HepG2 (cell line): ENCODE results near the gene ALDH3B2. TPM values are rescaled to one million over a fixed set of nuclear protein-coding genes. Genes with fewer than 3 reads are reported as not detected.

ENCODE experiments used
- ATAC-seq: fragments of 200-7000 bp; cut with Tn5 transposase; 3 replicates; pipeline ENCODE4 v1.9.1; 2020; ENCODE audit warnings: mild to moderate bottlenecking, moderate library complexity
- BruUV-seq: library from RNA; stranded (reverse); fragments of 400-500 nt; replicated peaks from 2 replicates; lab custom pipeline; 2021; lab: Mats Ljungman, UMichigan
- CTCF ChIA-PET: fragments of 300-600 bp; formaldehyde crosslinking; extraction: SDS; loops from one replicate; lab custom pipeline; 2021; ENCODE audit warnings: low total read pairs, inconsistent platforms, low intra/inter-chr PET ratio; lab: Yijun Ruan, JAX
- POLR2A ChIA-PET: fragments of 350-600 bp; sonication (Branson Sonifier 250); formaldehyde crosslinking; loops from one replicate; lab custom pipeline; 2020; ENCODE audit warnings: antibody characterized with exemption, inconsistent platforms; lab: Yijun Ruan, JAX
- DNase-seq: peaks from one replicate; pipeline ENCODE4 v3.0.0-alpha.2; 2015; ENCODE audit warnings: low spot score
- FAIRE-seq: peaks from 3 replicates; lab custom pipeline; 2011; peaks lifted over from hg19 to GRCh38; lab: Jason Lieb, UNC
- H2AFZ ChIP-seq: one replicate; pipeline ENCODE4 v1.6.1; 2011; ENCODE audit warnings: low read length, inconsistent platforms
- H3K27ac ChIP-seq: fragments of 300-600 bp; 3 replicates; pipeline ENCODE4 v1.8.0; 2011; ENCODE audit warnings: mixed run types, mild to moderate bottlenecking, mixed read lengths, low read length, inconsistent platforms; ENCODE audit not compliant: insufficient read depth; ENCODE audit errors: extremely low read length
- H3K27me3 ChIP-seq, 2 experiments: fragments of 200-600 bp in 1 of 2; 2 replicates in 1 of 2; 3 replicates in 1 of 2; pipeline versions ENCODE4 v1.6.0 to v1.8.0; 2011; ENCODE audit warnings: low read length in 2 of 2, mild to moderate bottlenecking in 2 of 2, moderate library complexity in 2 of 2, inconsistent platforms in 1 of 2; ENCODE audit not compliant: insufficient read depth in 2 of 2, control insufficient read depth in 1 of 2
- H3K36me3 ChIP-seq, 2 experiments: fragments of 200-600 bp in 1 of 2; replicated peaks in 1 of 2; 2 replicates in 1 of 2; 3 replicates in 1 of 2; pipeline versions ENCODE4 v1.5.1 to v1.8.0; 2011; ENCODE audit warnings: low read length in 2 of 2, inconsistent platforms in 1 of 2; ENCODE audit not compliant: insufficient read depth in 2 of 2, control insufficient read depth in 1 of 2
- H3K4me1 ChIP-seq: 2 replicates; pipeline ENCODE4 v1.5.1; 2012; ENCODE audit warnings: low read length, inconsistent platforms; ENCODE audit not compliant: insufficient read depth
- H3K4me2 ChIP-seq: 2 replicates; pipeline ENCODE4 v1.6.0; 2011; ENCODE audit warnings: low read depth, low read length, inconsistent platforms
- H3K4me3 ChIP-seq, 3 experiments: fragments of 200-600 bp in 1 of 3; sonication (generic), shearing (Covaris generic) in 1 of 3; replicated peaks in 1 of 3; 2 replicates each; pipeline ENCODE4 v1.5.1; 2011 to 2016; ENCODE audit warnings: low read length in 3 of 3, inconsistent platforms in 2 of 3, low read depth in 2 of 3, mild to moderate bottlenecking in 2 of 3, control low read depth in 1 of 3, mixed read lengths in 1 of 3; ENCODE audit not compliant: insufficient read depth in 1 of 3
- H3K79me2 ChIP-seq: one replicate; pipeline ENCODE4 v1.6.1; 2011; ENCODE audit warnings: low read length, inconsistent platforms; ENCODE audit not compliant: insufficient read depth
- H3K9ac ChIP-seq: 2 replicates; pipeline ENCODE4 v1.6.0; 2011; ENCODE audit warnings: mild to moderate bottlenecking, low read depth, low read length, inconsistent platforms; ENCODE audit not compliant: insufficient read depth
- H3K9me3 ChIP-seq: 2 replicates; pipeline ENCODE4 v1.5.1; 2012; ENCODE audit warnings: mild to moderate bottlenecking, low read length
- H4K20me1 ChIP-seq: 2 replicates; pipeline ENCODE4 v1.6.0; 2011; ENCODE audit warnings: inconsistent platforms, mild to moderate bottlenecking, low read length, moderate library complexity; ENCODE audit not compliant: insufficient read depth
- BCLAF1 ChIP-seq: fragments of 450-650 bp; IDR thresholded peaks from 2 replicates; pipeline ENCODE4 v1.6.1; 2017; ENCODE audit warnings: mild to moderate bottlenecking
- CREBL2 ChIP-seq: sonication (generic); formaldehyde crosslinking; IDR thresholded peaks from 2 replicates; pipeline ENCODE4 v1.8.1; 2023; ENCODE audit warnings: missing genetic modification reagents, mild to moderate bottlenecking, borderline replicate concordance
- DR1 ChIP-seq: sonication (generic); formaldehyde crosslinking; IDR thresholded peaks from 2 replicates; pipeline ENCODE4 v1.8.0; 2021; ENCODE audit warnings: mild to moderate bottlenecking, missing genetic modification reagents, inconsistent platforms
- EZH2 ChIP-seq: conservative IDR thresholded peaks from 2 replicates; pipeline ENCODE4 v1.6.1; 2012; ENCODE audit warnings: mild to moderate bottlenecking, low read depth, low read length, moderate library complexity
- GABPA ChIP-seq, 2 experiments: IDR thresholded peaks; 2 replicates each; pipeline ENCODE4 v1.6.1; 2011 to 2016; ENCODE audit warnings: low read depth in 2 of 2, low read length in 1 of 2, missing biosample characterization in 1 of 2, missing genetic modification characterization in 1 of 2
- GLI4 ChIP-seq: sonication (generic); formaldehyde crosslinking; IDR thresholded peaks from 2 replicates; pipeline ENCODE4 v1.5.1; 2020; ENCODE audit warnings: missing genetic modification reagents, mild to moderate bottlenecking, moderate library complexity, borderline replicate concordance
- GMEB1 ChIP-seq: sonication (generic); formaldehyde crosslinking; IDR thresholded peaks from 2 replicates; pipeline ENCODE4 v1.5.1; 2020; ENCODE audit warnings: missing genetic modification reagents, mild to moderate bottlenecking, borderline replicate concordance
- HIC2 ChIP-seq: sonication (generic); formaldehyde crosslinking; IDR thresholded peaks from 2 replicates; pipeline ENCODE4 v1.9.0; 2022; ENCODE audit warnings: low read depth, missing genetic modification reagents
- KDM6A ChIP-seq: IDR thresholded peaks from 2 replicates; pipeline ENCODE4 v1.6.1; 2016; ENCODE audit warnings: low read depth
- SRF ChIP-seq: IDR thresholded peaks from 2 replicates; pipeline ENCODE4 v1.6.1; 2011; ENCODE audit warnings: mild to moderate bottlenecking, low read depth, low read length, moderate library complexity
- SYNCRIP ChIP-seq: fragments of 200-400 bp; formaldehyde crosslinking; IDR thresholded peaks from 2 replicates; pipeline ENCODE4 v1.6.1; 2018; ENCODE audit warnings: mild to moderate bottlenecking, low read depth, low read length; ENCODE audit not compliant: insufficient read depth
- ZBTB20 ChIP-seq: sonication (generic); formaldehyde crosslinking; IDR thresholded peaks from 2 replicates; pipeline ENCODE4 v1.8.1; 2023; ENCODE audit warnings: missing genetic modification reagents, low read depth, mild to moderate bottlenecking, borderline replicate concordance
- ZFP82 ChIP-seq: sonication (generic); formaldehyde crosslinking; IDR thresholded peaks from 2 replicates; pipeline ENCODE4 v1.5.1; 2020; ENCODE audit warnings: mild to moderate bottlenecking, missing genetic modification reagents, borderline replicate concordance
- ZNF296 ChIP-seq: sonication (generic); formaldehyde crosslinking; conservative IDR thresholded peaks from 2 replicates; pipeline ENCODE4 v1.5.0; 2020; ENCODE audit warnings: mild to moderate bottlenecking, missing genetic modification reagents
- WGBS: methylation state at CpG from one replicate; pipeline ENCODE4 v1.1.6; 2017; ENCODE audit warnings: low lambda C conversion rate; 5-methylcytosine and 5-hydroxymethylcytosine counted together
- in situ Hi-C: cut with HindIII; loops from 2 replicates; pipeline ENCODE4 v1.10.0; 2017; ENCODE audit warnings: low pct_unique_long_range_greater_than_20kb; ENCODE audit not compliant: extremely low pct_ligation_motif_present
- intact Hi-C: fragments of 100-400 bp; cut with micrococcal nuclease; formaldehyde crosslinking; loops from one replicate; pipeline ENCODE4 v1.10.0; 2022; ENCODE audit not compliant: unreplicated experiment
- polyA plus RNA-seq, 8 experiments: library from polyadenylated mRNA; depleted of rRNA in 3 of 8; stranded (reverse) in 7 of 8; unstranded in 1 of 8; fragments of >200 nt; fragmentation: Illumina TruSeq in 4 of 8; extraction: Trizol in 4 of 8; gene quantifications; 2 replicates each; pipeline versions ENCODE4 v1.2.1 to v1.2.3, GENCODE V29; 2011 to 2016; ENCODE audit warnings: low read depth in 4 of 8, missing spikeins in 1 of 8, mixed read lengths in 1 of 8; ENCODE audit not compliant: insufficient read depth in 1 of 8
- total RNA-seq, 5 experiments: library from RNA; depleted of rRNA; stranded (reverse); fragments of >200 nt; fragmentation: Illumina TruSeq; extraction: Trizol; gene quantifications; 2 replicates each; pipeline ENCODE4 v1.2.3, GENCODE V29; 2016; ENCODE audit warnings: low read depth in 1 of 5

ALDH3B2 gene
- total and polyA plus RNA-seq, 2 of the 13 experiments (the other 11 are each of a cell fraction or from before 2014, with no cell fraction given): not detected

GRCh38 chr11:67644472-67645418 is 29.7 kb downstream of the ALDH3B2 start:
- H3K79me2 ChIP-seq: no peaks in the 10 kb centered on the region
- POLR2A ChIA-PET: interaction anchor here (1.3 kb wide), 1 partner anchor 12 kb away, joined by 3 read pairs; no protein-coding TSS in a partner anchor
- H3K27ac ChIP-seq: no peak overlapping the region
- intact Hi-C loops: loop anchor here (1.0 kb wide), 1 partner anchor 27 kb away; no protein-coding TSS in a partner anchor
- WGBS: 96% methylated on average over 9 of the region's 22 CpGs
- BruUV-seq: no TSS peak
- H3K36me3 ChIP-seq: no peaks in the 10 kb centered on the region
- FAIRE-seq (no peak), ATAC-seq (no peak), DNase-seq (no peak)
- no peaks in the 10 kb centered on the region for H3K9me3 ChIP-seq
- no peaks in the 10 kb centered on the region for H4K20me1 ChIP-seq
- CTCF ChIA-PET: interaction anchor here (1.1 to 2.0 kb wide), 3 partner anchors 15 to 31 kb away, joined by 3 to 7 read pairs (median 5); partner anchors contain the start of gene NUDT8
- no peak overlapping the region for H3K9ac ChIP-seq
- H3K4me1 ChIP-seq: peaks cover 19% of the 10 kb centered on the region
- H3K4me2 ChIP-seq: no peak overlapping the region
- in situ Hi-C loops: no loop called here
- TF ChIP-seq GABPA (IDR thresholded peaks at IDR 0.05; ENCODE audit: low read depth, low read length) (no peak), GABPA (CRISPR knock-in tag; IDR thresholded peaks at IDR 0.05; ENCODE audit: low read depth) (no peak), GMEB1 (CRISPR knock-in tag) (no peak), BCLAF1 (no peak), CREBL2 (CRISPR knock-in tag) (no peak), EZH2 (no peak), ZBTB20 (CRISPR knock-in tag) (no peak), SRF (no peak), ZNF296 (CRISPR knock-in tag) (no peak), KDM6A (CRISPR knock-in tag) (no peak), ZFP82 (CRISPR knock-in tag) (no peak), SYNCRIP (no peak), GLI4 (CRISPR knock-in tag) (no peak), DR1 (CRISPR knock-in tag) (no peak), HIC2 (CRISPR knock-in tag) (no peak)
- H3K27me3 ChIP-seq: no peaks in the 10 kb centered on the region
- no peak overlapping the region for H2AFZ ChIP-seq
- H3K4me3 ChIP-seq: no peak overlapping the region
